HEK293 (cell line): Measurements from ENCODE around the gene TBC1D5.

ENCODE experiments used
- BCL11B ChIP-seq: fragments of 450-650 bp; formaldehyde crosslinking; IDR thresholded peaks from 2 replicates; pipeline ENCODE4 v1.5.1; 2016; ENCODE audit warnings: low read depth, missing biosample characterization, missing genetic modification characterization
- GFI1B ChIP-seq: fragments of 450-650 bp; formaldehyde crosslinking; IDR thresholded peaks from 2 replicates; pipeline ENCODE4 v1.5.1; 2016; ENCODE audit warnings: missing biosample characterization, missing genetic modification characterization
- KLF17 ChIP-seq: fragments of 450-650 bp; formaldehyde crosslinking; IDR thresholded peaks from 2 replicates; pipeline ENCODE4 v1.5.1; 2016; ENCODE audit warnings: missing biosample characterization, missing genetic modification characterization
- SETDB1 ChIP-seq: IDR thresholded peaks from one replicate; pipeline ENCODE4 v1.6.1; 2017; ENCODE audit warnings: mild to moderate bottlenecking, low read length, moderate library complexity, mixed read lengths; ENCODE audit not compliant: insufficient read length
- WT1 ChIP-seq: fragments of 450-650 bp; formaldehyde crosslinking; IDR thresholded peaks from 2 replicates; pipeline ENCODE4 v1.5.1; 2016; ENCODE audit warnings: missing biosample characterization, missing genetic modification characterization
- ZBTB49 ChIP-seq: fragments of 450-650 bp; formaldehyde crosslinking; IDR thresholded peaks from 2 replicates; pipeline ENCODE4 v1.5.1; 2016; ENCODE audit warnings: missing biosample characterization, missing genetic modification characterization, low read depth
- ZEB2 ChIP-seq: fragments of 450-650 bp; formaldehyde crosslinking; IDR thresholded peaks from 2 replicates; pipeline ENCODE4 v1.5.1; 2016; ENCODE audit warnings: missing biosample characterization, missing genetic modification characterization
- ZFHX2 ChIP-seq: fragments of 450-650 bp; formaldehyde crosslinking; conservative IDR thresholded peaks from 2 replicates; pipeline ENCODE4 v1.5.1; 2016; ENCODE audit warnings: missing biosample characterization, missing genetic modification characterization
- ZFP41 ChIP-seq: fragments of 450-650 bp; formaldehyde crosslinking; IDR thresholded peaks from 2 replicates; pipeline ENCODE4 v1.5.1; 2016; ENCODE audit warnings: missing biosample characterization, missing genetic modification characterization, borderline replicate concordance
- ZIC2 ChIP-seq: fragments of 450-650 bp; formaldehyde crosslinking; IDR thresholded peaks from 2 replicates; pipeline ENCODE4 v1.5.1; 2016; ENCODE audit warnings: missing biosample characterization, missing genetic modification characterization
- ZNF112 ChIP-seq: fragments of 450-650 bp; formaldehyde crosslinking; IDR thresholded peaks from 2 replicates; pipeline ENCODE4 v1.5.0; 2017; ENCODE audit warnings: missing biosample characterization, missing genetic modification characterization
- ZNF140 ChIP-seq: fragments of 450-650 bp; formaldehyde crosslinking; IDR thresholded peaks from 2 replicates; pipeline ENCODE4 v1.5.1; 2016; ENCODE audit warnings: missing biosample characterization, missing genetic modification characterization
- ZNF174 ChIP-seq: fragments of 450-650 bp; formaldehyde crosslinking; IDR thresholded peaks from 2 replicates; pipeline ENCODE4 v1.5.0; 2017; ENCODE audit warnings: missing biosample characterization, mild to moderate bottlenecking, missing genetic modification characterization
- ZNF19 ChIP-seq: fragments of 450-650 bp; formaldehyde crosslinking; IDR thresholded peaks from 2 replicates; pipeline ENCODE4; 2016; ENCODE audit warnings: missing biosample characterization, missing genetic modification characterization, low read depth
- ZNF223 ChIP-seq: fragments of 450-650 bp; formaldehyde crosslinking; IDR thresholded peaks from 2 replicates; pipeline ENCODE4 v1.5.1; 2016; ENCODE audit warnings: missing biosample characterization, missing genetic modification characterization
- ZNF24 ChIP-seq: fragments of 450-650 bp; formaldehyde crosslinking; IDR thresholded peaks from 2 replicates; pipeline ENCODE4 v1.5.1; 2016; ENCODE audit warnings: missing biosample characterization, missing genetic modification characterization
- ZNF248 ChIP-seq: fragments of 450-650 bp; formaldehyde crosslinking; IDR thresholded peaks from 2 replicates; pipeline ENCODE4 v1.5.1; 2017; ENCODE audit warnings: missing biosample characterization, missing genetic modification characterization
- ZNF266 ChIP-seq: fragments of 450-650 bp; formaldehyde crosslinking; IDR thresholded peaks from 2 replicates; pipeline ENCODE4 v1.5.1; 2016; ENCODE audit warnings: missing biosample characterization, missing genetic modification characterization, low read depth
- ZNF280D ChIP-seq: fragments of 450-650 bp; formaldehyde crosslinking; IDR thresholded peaks from 2 replicates; pipeline ENCODE4 v1.5.1; 2016; ENCODE audit warnings: missing biosample characterization, missing genetic modification characterization
- ZNF404 ChIP-seq: fragments of 450-650 bp; formaldehyde crosslinking; IDR thresholded peaks from 2 replicates; pipeline ENCODE4 v1.5.1; 2017; ENCODE audit warnings: missing biosample characterization, missing genetic modification characterization
- ZNF558 ChIP-seq: fragments of 450-650 bp; formaldehyde crosslinking; IDR thresholded peaks from 2 replicates; pipeline ENCODE4 v1.5.1; 2016; ENCODE audit warnings: missing biosample characterization, missing genetic modification characterization
- ZNF610 ChIP-seq: fragments of 450-650 bp; formaldehyde crosslinking; IDR thresholded peaks from 2 replicates; pipeline ENCODE4 v1.5.1; 2016; ENCODE audit warnings: missing biosample characterization, missing genetic modification characterization, borderline replicate concordance
- ZNF747 ChIP-seq: fragments of 450-650 bp; formaldehyde crosslinking; IDR thresholded peaks from 2 replicates; pipeline ENCODE4 v1.5.1; 2016; ENCODE audit warnings: missing biosample characterization, missing genetic modification characterization
- ZNF768 ChIP-seq: fragments of 450-650 bp; formaldehyde crosslinking; IDR thresholded peaks from 2 replicates; pipeline ENCODE4 v1.5.1; 2018; ENCODE audit warnings: missing biosample characterization, mild to moderate bottlenecking, missing genetic modification characterization
- ZSCAN23 ChIP-seq: fragments of 450-650 bp; formaldehyde crosslinking; IDR thresholded peaks from 2 replicates; pipeline ENCODE4 v1.5.1; 2016; ENCODE audit warnings: missing biosample characterization, missing genetic modification characterization
- TF ChIP-seq, protein P1 (sequence below): fragments of 450-650 bp; formaldehyde crosslinking; IDR thresholded peaks from 2 replicates; pipeline ENCODE4 v1.5.1; 2016; ENCODE audit warnings: missing biosample characterization, missing genetic modification characterization
- TF ChIP-seq, protein P2 (sequence below): fragments of 450-650 bp; formaldehyde crosslinking; IDR thresholded peaks from 2 replicates; pipeline ENCODE4 v1.5.1; 2017; ENCODE audit warnings: missing biosample characterization, missing genetic modification characterization
- TF ChIP-seq, protein P3 (sequence below): fragments of 450-650 bp; formaldehyde crosslinking; IDR thresholded peaks from 2 replicates; pipeline ENCODE4 v1.5.1; 2016; ENCODE audit warnings: missing biosample characterization, missing genetic modification characterization

Gene TBC1D5

DNA sequence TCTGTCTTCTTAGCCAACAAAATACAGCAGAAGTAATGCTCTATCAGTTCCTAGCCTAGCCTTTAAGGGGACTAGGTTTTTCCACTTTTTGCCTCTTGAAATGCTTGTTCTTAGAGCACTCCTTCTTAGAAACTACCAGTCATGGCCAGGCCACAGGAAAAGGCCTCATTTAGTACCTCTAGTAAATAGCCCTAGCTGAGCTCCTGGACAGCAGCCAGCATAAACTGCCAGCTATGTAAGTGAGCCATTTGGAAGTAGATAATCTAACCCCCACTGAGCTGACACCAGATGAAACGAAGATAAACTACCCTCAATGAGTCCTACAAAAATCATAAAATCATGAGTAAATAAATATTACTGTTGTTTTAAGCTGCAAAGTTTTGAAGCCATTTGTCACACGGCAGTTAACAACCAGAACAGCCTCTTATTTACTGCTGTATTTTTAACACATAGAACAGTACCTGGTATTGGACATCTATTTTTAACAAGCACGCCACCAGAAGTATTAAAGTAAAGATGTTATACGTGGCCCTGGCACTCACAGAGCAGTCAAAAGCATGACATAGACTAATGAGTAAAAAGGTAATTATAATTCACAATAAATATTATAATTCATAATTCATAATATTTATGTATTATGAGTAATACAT is 12.0 kb downstream of the TBC1D5 start (continued):
- TF ChIP-seq, protein P1, sequence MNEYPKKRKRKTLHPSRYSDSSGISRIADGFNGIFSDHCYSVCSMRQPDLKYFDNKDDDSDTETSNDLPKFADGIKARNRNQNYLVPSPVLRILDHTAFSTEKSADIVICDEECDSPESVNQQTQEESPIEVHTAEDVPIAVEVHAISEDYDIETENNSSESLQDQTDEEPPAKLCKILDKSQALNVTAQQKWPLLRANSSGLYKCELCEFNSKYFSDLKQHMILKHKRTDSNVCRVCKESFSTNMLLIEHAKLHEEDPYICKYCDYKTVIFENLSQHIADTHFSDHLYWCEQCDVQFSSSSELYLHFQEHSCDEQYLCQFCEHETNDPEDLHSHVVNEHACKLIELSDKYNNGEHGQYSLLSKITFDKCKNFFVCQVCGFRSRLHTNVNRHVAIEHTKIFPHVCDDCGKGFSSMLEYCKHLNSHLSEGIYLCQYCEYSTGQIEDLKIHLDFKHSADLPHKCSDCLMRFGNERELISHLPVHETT (tag by site-specific recombination) = peak; percentile 96
- TF ChIP-seq, protein P2, sequence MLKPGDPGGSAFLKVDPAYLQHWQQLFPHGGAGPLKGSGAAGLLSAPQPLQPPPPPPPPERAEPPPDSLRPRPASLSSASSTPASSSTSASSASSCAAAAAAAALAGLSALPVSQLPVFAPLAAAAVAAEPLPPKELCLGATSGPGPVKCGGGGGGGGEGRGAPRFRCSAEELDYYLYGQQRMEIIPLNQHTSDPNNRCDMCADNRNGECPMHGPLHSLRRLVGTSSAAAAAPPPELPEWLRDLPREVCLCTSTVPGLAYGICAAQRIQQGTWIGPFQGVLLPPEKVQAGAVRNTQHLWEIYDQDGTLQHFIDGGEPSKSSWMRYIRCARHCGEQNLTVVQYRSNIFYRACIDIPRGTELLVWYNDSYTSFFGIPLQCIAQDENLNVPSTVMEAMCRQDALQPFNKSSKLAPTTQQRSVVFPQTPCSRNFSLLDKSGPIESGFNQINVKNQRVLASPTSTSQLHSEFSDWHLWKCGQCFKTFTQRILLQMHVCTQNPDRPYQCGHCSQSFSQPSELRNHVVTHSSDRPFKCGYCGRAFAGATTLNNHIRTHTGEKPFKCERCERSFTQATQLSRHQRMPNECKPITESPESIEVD (tag by site-specific recombination) = peak; percentile 100
- peak; percentile 89 for TF ChIP-seq ZNF558 (tag by site-specific recombination)
- TF ChIP-seq ZFP41 = no peak
- peak; percentile 95 for TF ChIP-seq SETDB1
- peak; percentile 92 for TF ChIP-seq ZNF610 (tag by site-specific recombination)
- TF ChIP-seq WT1 (tag by site-specific recombination) = peak; percentile 98
- TF ChIP-seq ZBTB49 (tag by site-specific recombination) = 0 out of 2 replicates have a peak, but pooled peaks have one; percentile 73
- no peak for TF ChIP-seq ZFHX2
- TF ChIP-seq ZSCAN23 (tag by site-specific recombination) = peak; percentile 97
- TF ChIP-seq, protein P3, sequence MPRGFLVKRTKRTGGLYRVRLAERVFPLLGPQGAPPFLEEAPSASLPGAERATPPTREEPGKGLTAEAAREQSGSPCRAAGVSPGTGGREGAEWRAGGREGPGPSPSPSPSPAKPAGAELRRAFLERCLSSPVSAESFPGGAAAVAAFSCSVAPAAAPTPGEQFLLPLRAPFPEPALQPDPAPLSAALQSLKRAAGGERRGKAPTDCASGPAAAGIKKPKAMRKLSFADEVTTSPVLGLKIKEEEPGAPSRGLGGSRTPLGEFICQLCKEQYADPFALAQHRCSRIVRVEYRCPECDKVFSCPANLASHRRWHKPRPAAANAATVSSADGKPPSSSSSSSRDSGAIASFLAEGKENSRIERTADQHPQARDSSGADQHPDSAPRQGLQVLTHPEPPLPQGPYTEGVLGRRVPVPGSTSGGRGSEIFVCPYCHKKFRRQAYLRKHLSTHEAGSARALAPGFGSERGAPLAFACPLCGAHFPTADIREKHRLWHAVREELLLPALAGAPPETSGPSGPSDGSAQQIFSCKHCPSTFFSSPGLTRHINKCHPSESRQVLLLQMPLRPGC = peak; percentile 98
- TF ChIP-seq ZNF404 (tag by site-specific recombination) = no peak
- no peak for TF ChIP-seq ZNF140 (tag by site-specific recombination)
- TF ChIP-seq BCL11B (tag by site-specific recombination) = peak; percentile 67
- no peak for TF ChIP-seq ZNF280D (tag by site-specific recombination)
- peak; percentile 71; the same call in 1 of the 2 replicates for TF ChIP-seq KLF17
- TF ChIP-seq ZNF266 (tag by site-specific recombination) = no peak
- TF ChIP-seq ZNF248 (tag by site-specific recombination) = no peak
- TF ChIP-seq ZNF223 (tag by site-specific recombination) = no peak
- TF ChIP-seq ZNF19 (tag by site-specific recombination) = peak; percentile 88; the same call in 1 of the 2 replicates
- peak; percentile 97 for TF ChIP-seq GFI1B
- TF ChIP-seq ZNF24 (tag by site-specific recombination) = peak; percentile 96
- TF ChIP-seq ZNF174 = peak; percentile 90; the same call in 1 of the 2 replicates
- TF ChIP-seq ZNF112 (tag by site-specific recombination) = no peak
- peak; percentile 98 for TF ChIP-seq ZEB2 (tag by site-specific recombination)
- no peak for TF ChIP-seq ZNF747
- TF ChIP-seq ZNF768 (tag by site-specific recombination) = no peak
- peak; percentile 94 for TF ChIP-seq ZIC2 (tag by site-specific recombination)
